IMR-90 (cell line): ENCODE results near the gene CCDC92. TPM values are rescaled to one million over a fixed set of nuclear protein-coding genes. Genes with fewer than 3 reads are reported as not detected.

Experiments used
- ATAC-seq: fragments of 200-7000 bp; cut with Tn5 transposase; 2 replicates; pipeline ENCODE4 v1.9.1; 2020; ENCODE audit warnings: low read depth, mild to moderate bottlenecking, moderate library complexity
- BruUV-seq: library from RNA; stranded (reverse); fragments of 400-500 nt; replicated peaks from 2 replicates; lab custom pipeline; 2021; lab: Mats Ljungman, UMichigan
- CTCF ChIA-PET: fragments of 300-600 bp; formaldehyde crosslinking; extraction: SDS; loops from one replicate; lab custom pipeline; 2021; ENCODE audit warnings: antibody characterized with exemption; lab: Yijun Ruan, JAX
- POLR2A ChIA-PET: fragments of 300-600 bp; sonication (Branson Sonifier 250); formaldehyde crosslinking; loops from one replicate; lab custom pipeline; 2022; ENCODE audit warnings: antibody characterized with exemption; ENCODE audit not compliant: unreplicated experiment; lab: Charles Lee
- DNase-seq: peaks from one replicate; pipeline ENCODE4 v3.0.0; 2013
- H2AFZ ChIP-seq: replicated peaks from 2 replicates; pipeline ENCODE3; 2013; ENCODE audit warnings: low read length, mild to moderate bottlenecking; ENCODE audit not compliant: poor library complexity
- H2AK5ac ChIP-seq: 2 replicates; pipeline ENCODE4 v1.6.1; 2013; ENCODE audit warnings: low read depth, low read length, inconsistent platforms
- H2AK9ac ChIP-seq: replicated peaks from 2 replicates; pipeline ENCODE3; 2013; ENCODE audit warnings: mild to moderate bottlenecking, low read depth, low read length, moderate library complexity; ENCODE audit not compliant: poor library complexity
- H2BK120ac ChIP-seq: 2 replicates; pipeline ENCODE4 v1.6.1; 2013; ENCODE audit warnings: low read depth, low read length, inconsistent platforms
- H2BK15ac ChIP-seq: 3 replicates; pipeline ENCODE4 v1.6.1; 2013; ENCODE audit warnings: low read depth, low read length, inconsistent platforms
- H2BK20ac ChIP-seq: 2 replicates; pipeline ENCODE4 v1.6.1; 2013; ENCODE audit warnings: low read depth, mild to moderate bottlenecking, inconsistent platforms, low read length, moderate library complexity
- H2BK5ac ChIP-seq: 2 replicates; pipeline ENCODE4 v1.6.1; 2013; ENCODE audit warnings: mild to moderate bottlenecking, low read depth, low read length, inconsistent platforms; ENCODE audit not compliant: poor library complexity, severe bottlenecking
- H3K14ac ChIP-seq: replicated peaks from 2 replicates; pipeline ENCODE4 v1.6.1; 2013; ENCODE audit warnings: low read depth, low read length, inconsistent platforms
- H3K18ac ChIP-seq: 2 replicates; pipeline ENCODE4 v1.6.1; 2013; ENCODE audit warnings: low read depth, low read length, control low read depth
- H3K23ac ChIP-seq: 2 replicates; pipeline ENCODE4 v1.6.1; 2013; ENCODE audit warnings: low read depth, low read length, inconsistent platforms
- H3K27ac ChIP-seq: 2 replicates; pipeline ENCODE4 v1.5.1; 2013; ENCODE audit warnings: mild to moderate bottlenecking, control low read depth, low read length; ENCODE audit not compliant: insufficient read depth
- H3K27me3 ChIP-seq: 2 replicates; pipeline ENCODE4 v1.6.1; 2013; ENCODE audit warnings: low read length; ENCODE audit not compliant: control insufficient read depth, insufficient read depth
- H3K36me3 ChIP-seq: 2 replicates; pipeline ENCODE4 v1.6.1; 2013; ENCODE audit warnings: low read length, mixed read lengths; ENCODE audit not compliant: control insufficient read depth, insufficient read depth
- H3K4ac ChIP-seq: 2 replicates; pipeline ENCODE4 v1.6.1; 2013; ENCODE audit warnings: low read depth, low read length, inconsistent platforms
- H3K4me1 ChIP-seq: 2 replicates; pipeline ENCODE4 v1.6.1; 2013; ENCODE audit warnings: low read length, mixed read lengths; ENCODE audit not compliant: control insufficient read depth, insufficient read depth
- H3K4me2 ChIP-seq: 2 replicates; pipeline ENCODE4 v1.6.1; 2013; ENCODE audit warnings: low read depth, mild to moderate bottlenecking, control low read depth, low read length, moderate library complexity
- H3K4me3 ChIP-seq: 2 replicates; pipeline ENCODE4 v1.5.1; 2013; ENCODE audit warnings: low read depth, mild to moderate bottlenecking, control low read depth, low read length, moderate library complexity; ENCODE audit not compliant: insufficient read depth
- H3K56ac ChIP-seq: 2 replicates; pipeline ENCODE4 v1.6.1; 2013; ENCODE audit warnings: low read length, inconsistent platforms; ENCODE audit not compliant: insufficient read depth; ENCODE audit errors: extremely low read depth
- H3K79me1 ChIP-seq, 2 experiments: 2 replicates each; pipeline ENCODE4 v1.6.1; 2013; ENCODE audit warnings: low read length in 2 of 2, inconsistent platforms in 1 of 2, low read depth in 1 of 2
- H3K9ac ChIP-seq: 2 replicates; pipeline ENCODE4 v1.6.1; 2013; ENCODE audit warnings: low read depth, low read length, control low read depth
- H3K9me1 ChIP-seq: 2 replicates; pipeline ENCODE4 v1.6.1; 2013; ENCODE audit warnings: low read length, inconsistent platforms; ENCODE audit not compliant: insufficient read depth
- H3K9me3 ChIP-seq: 2 replicates; pipeline ENCODE4 v1.6.1; 2013; ENCODE audit warnings: low read length; ENCODE audit not compliant: control insufficient read depth, insufficient read depth
- H4K20me1 ChIP-seq: 2 replicates; pipeline ENCODE4 v1.6.1; 2013; ENCODE audit warnings: low read length, inconsistent platforms; ENCODE audit not compliant: insufficient read depth
- H4K5ac ChIP-seq: 2 replicates; pipeline ENCODE4 v1.6.1; 2013; ENCODE audit warnings: mild to moderate bottlenecking, low read depth, low read length, control low read depth
- H4K8ac ChIP-seq, 2 experiments: 2 replicates each; pipeline ENCODE4 v1.6.1; 2013; ENCODE audit warnings: low read depth in 2 of 2, low read length in 2 of 2, control low read depth in 1 of 2, inconsistent platforms in 1 of 2
- H4K91ac ChIP-seq: 2 replicates; pipeline ENCODE4 v1.6.1; 2013; ENCODE audit warnings: low read depth, low read length, inconsistent platforms; ENCODE audit not compliant: insufficient read depth
- BHLHE40 ChIP-seq: fragments of 150-350 bp; IDR thresholded peaks from 2 replicates; pipeline ENCODE4 v1.6.1; 2016; ENCODE audit warnings: mild to moderate bottlenecking, low read depth, low read length
- CHD1 ChIP-seq: IDR thresholded peaks from 2 replicates; pipeline ENCODE4 v1.6.1; 2012; ENCODE audit warnings: low read depth, low read length, improper control_type of control experiment
- FOS ChIP-seq: fragments of 150-350 bp; IDR thresholded peaks from 2 replicates; pipeline ENCODE4 v1.6.1; 2016; ENCODE audit warnings: low read depth, low read length
- MAFK ChIP-seq: IDR thresholded peaks from 2 replicates; pipeline ENCODE4 v1.6.1; 2012; ENCODE audit warnings: low read depth, low read length, improper control_type of control experiment
- MAZ ChIP-seq: IDR thresholded peaks from 2 replicates; pipeline ENCODE4 v1.6.1; 2012; ENCODE audit warnings: low read depth, mild to moderate bottlenecking, low read length, improper control_type of control experiment, moderate library complexity, borderline replicate concordance
- MXI1 ChIP-seq: IDR thresholded peaks from 2 replicates; pipeline ENCODE4 v1.6.1; 2012; ENCODE audit warnings: low read depth, mild to moderate bottlenecking, low read length, moderate library complexity, borderline replicate concordance
- NFE2L2 ChIP-seq: fragments of 150-350 bp; IDR thresholded peaks from 2 replicates; pipeline ENCODE4 v1.6.1; 2016; ENCODE audit warnings: low read depth, mild to moderate bottlenecking, low read length
- POLR2A ChIP-seq: IDR thresholded peaks from 2 replicates; pipeline ENCODE4 v1.6.1; 2012; ENCODE audit warnings: mild to moderate bottlenecking, low read depth, low read length
- RAD21 ChIP-seq: IDR thresholded peaks from 2 replicates; pipeline ENCODE4 v1.6.1; 2012; ENCODE audit warnings: low read length, improper control_type of control experiment
- RCOR1 ChIP-seq: IDR thresholded peaks from 2 replicates; pipeline ENCODE4 v1.6.1; 2012; ENCODE audit warnings: mild to moderate bottlenecking, low read length, improper control_type of control experiment; ENCODE audit not compliant: insufficient replicate concordance
- RFX5 ChIP-seq: IDR thresholded peaks from 2 replicates; pipeline ENCODE4 v1.8.0; 2012; ENCODE audit warnings: low read depth, mild to moderate bottlenecking, low read length, moderate library complexity
- SMC3 ChIP-seq: fragments of 150-350 bp; IDR thresholded peaks from 2 replicates; pipeline ENCODE4 v1.6.1; 2016; ENCODE audit warnings: low read depth, mild to moderate bottlenecking, antibody characterized with exemption, low read length, moderate library complexity
- WGBS, 2 experiments: methylation state at CpG; one replicate each; pipeline versions ENCODE4 v1.1.5 to v1.1.7; 2013; ENCODE audit warnings: missing lambda C conversion rate in 2 of 2; ENCODE audit not compliant: insufficient read length in 1 of 2; ENCODE audit errors: extremely low coverage in 2 of 2; 5-methylcytosine and 5-hydroxymethylcytosine counted together
- dilution Hi-C: fragments of 300-500 bp; cut with HindIII; formaldehyde crosslinking; loops from one replicate; pipeline ENCODE4 v1.14.3; 2018; ENCODE audit warnings: low sequenced_read_pairs; ENCODE audit not compliant: unreplicated experiment
- in situ Hi-C: fragments of 300-500 bp; cut with MboI; formaldehyde crosslinking; loops from 3 replicates; pipeline ENCODE4 v1.14.3; 2019; ENCODE audit warnings: low sequenced_read_pairs, inconsistent platforms, mixed read lengths
- intact Hi-C: fragments of 100-400 bp; cut with micrococcal nuclease; formaldehyde crosslinking; loops from 2 replicates; pipeline ENCODE4 v1.10.0; 2022
- polyA plus RNA-seq, 3 experiments: library from polyadenylated mRNA; depleted of rRNA; stranded (reverse); fragments of >200 nt; gene quantifications; 2 replicates each; pipeline ENCODE4 v1.2.3, GENCODE V29; 2012; ENCODE audit warnings: low replicate concordance in 1 of 3
- total RNA-seq: library from RNA; depleted of rRNA; stranded (reverse); fragments of >200 nt; gene quantifications from 2 replicates; pipeline ENCODE4 v1.2.3, GENCODE V29; 2012
- TF ChIP-seq, protein P1 (sequence below): fragments of 150-350 bp; IDR thresholded peaks from 2 replicates; pipeline ENCODE4 v1.6.1; 2016; ENCODE audit warnings: low read depth, mild to moderate bottlenecking, low read length, moderate library complexity, borderline replicate concordance
- TF ChIP-seq, protein P2 (sequence below): fragments of 150-350 bp; IDR thresholded peaks from 2 replicates; pipeline ENCODE4 v1.6.1; 2017; ENCODE audit warnings: mild to moderate bottlenecking, antibody characterized with exemption, low read length, low read depth

The CCDC92 gene
- total and polyA plus RNA-seq, 2 of the 4 experiments (the other 2 are of a cell fraction), result 5.7 to 55.5 TPM

DNA sequence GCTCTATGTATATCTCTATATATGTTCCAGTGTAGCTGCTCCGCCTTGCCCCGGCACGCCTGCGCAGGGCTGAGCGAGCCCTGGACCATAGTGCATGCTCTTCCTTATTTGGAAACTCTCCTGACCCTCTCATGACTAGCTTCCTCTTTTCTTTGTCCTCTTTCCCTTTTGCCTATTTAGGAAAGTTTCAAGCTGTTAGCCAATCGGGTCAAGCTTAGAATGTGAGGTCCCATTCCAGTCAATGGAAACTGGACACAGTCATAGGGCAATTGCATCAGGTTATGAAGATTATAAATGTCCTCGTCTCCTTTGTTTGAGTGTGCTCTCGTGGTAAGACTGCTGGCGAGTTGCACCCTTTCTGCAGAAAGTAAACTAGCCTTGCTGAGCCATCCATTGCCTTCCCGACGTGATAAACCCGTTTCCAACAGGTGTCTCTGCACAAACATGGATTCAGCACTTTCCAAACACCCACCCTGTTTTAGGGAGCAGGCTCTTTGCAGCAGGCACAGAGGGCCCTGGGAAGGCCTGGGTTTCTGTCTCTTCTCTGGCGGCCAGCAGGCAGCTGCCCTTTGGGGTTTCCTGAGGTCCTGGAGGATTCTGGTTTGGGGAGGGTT is 30.9 kb downstream of the CCDC92 start (continued):
- TF ChIP-seq BHLHE40, result no peak

DNA sequence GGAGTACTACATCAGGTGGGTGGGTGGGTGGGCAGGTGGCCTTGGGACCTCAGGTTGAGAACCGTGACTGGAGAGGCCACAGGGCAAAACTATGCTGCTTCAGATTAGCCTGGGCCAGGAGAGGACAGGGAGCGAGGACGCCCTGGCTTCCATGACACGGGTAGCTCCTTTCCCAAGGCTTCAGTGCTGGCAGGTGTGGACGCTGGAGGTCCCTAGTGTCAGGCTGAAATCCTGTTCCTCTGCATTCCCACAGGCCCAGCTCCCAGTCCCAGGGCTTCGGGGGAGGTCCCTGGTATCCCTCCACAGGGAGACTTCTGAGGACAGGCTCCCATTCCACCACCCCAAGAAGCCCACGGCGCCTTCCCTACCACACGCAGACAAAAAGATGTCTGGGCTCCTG is 31.6 kb downstream of the CCDC92 start:
- in situ Hi-C loops, result no loop called here
- intact Hi-C loops, result no loop called here
- no peak overlapping the region for H4K5ac ChIP-seq
- H3K36me3 ChIP-seq, result peaks cover 58% of the 10 kb centered on the region
- no peak overlapping the region for H3K4me2 ChIP-seq
- no peak overlapping the region for H2BK120ac ChIP-seq
- H4K8ac ChIP-seq, result no peak overlapping the region
- DNase-seq (no peak), ATAC-seq (no peak)
- H3K23ac ChIP-seq, result no peak overlapping the region
- no TSS peak for BruUV-seq
- H4K91ac ChIP-seq, result no peak overlapping the region
- no peak overlapping the region for H3K4ac ChIP-seq
- H2AFZ ChIP-seq, result no peak overlapping the region
- H3K9ac ChIP-seq, result no peak overlapping the region
- ChIA-PET POLR2A (no interaction called here), CTCF (no interaction called here)
- H3K4me3 ChIP-seq, result no peak overlapping the region
- no peak overlapping the region for H2AK5ac ChIP-seq
- no peak overlapping the region for H2BK5ac ChIP-seq
- H2AK9ac ChIP-seq, result no peak overlapping the region
- peaks cover 18% of the 10 kb centered on the region; the same call in 1 of the 2 replicates for H3K9me1 ChIP-seq
- H3K9me3 ChIP-seq, result peaks cover 6% of the 10 kb centered on the region
- TF ChIP-seq SMC3, result no peak
- TF ChIP-seq NFE2L2, result no peak
- TF ChIP-seq CHD1, result no peak
- TF ChIP-seq, protein P1, sequence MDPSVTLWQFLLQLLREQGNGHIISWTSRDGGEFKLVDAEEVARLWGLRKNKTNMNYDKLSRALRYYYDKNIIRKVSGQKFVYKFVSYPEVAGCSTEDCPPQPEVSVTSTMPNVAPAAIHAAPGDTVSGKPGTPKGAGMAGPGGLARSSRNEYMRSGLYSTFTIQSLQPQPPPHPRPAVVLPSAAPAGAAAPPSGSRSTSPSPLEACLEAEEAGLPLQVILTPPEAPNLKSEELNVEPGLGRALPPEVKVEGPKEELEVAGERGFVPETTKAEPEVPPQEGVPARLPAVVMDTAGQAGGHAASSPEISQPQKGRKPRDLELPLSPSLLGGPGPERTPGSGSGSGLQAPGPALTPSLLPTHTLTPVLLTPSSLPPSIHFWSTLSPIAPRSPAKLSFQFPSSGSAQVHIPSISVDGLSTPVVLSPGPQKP, result no peak
- no peak for TF ChIP-seq MAZ
- no peak for TF ChIP-seq FOS
- TF ChIP-seq RCOR1, result no peak
- TF ChIP-seq BHLHE40, result no peak
- TF ChIP-seq RFX5, result no peak
- TF ChIP-seq, protein P2, sequence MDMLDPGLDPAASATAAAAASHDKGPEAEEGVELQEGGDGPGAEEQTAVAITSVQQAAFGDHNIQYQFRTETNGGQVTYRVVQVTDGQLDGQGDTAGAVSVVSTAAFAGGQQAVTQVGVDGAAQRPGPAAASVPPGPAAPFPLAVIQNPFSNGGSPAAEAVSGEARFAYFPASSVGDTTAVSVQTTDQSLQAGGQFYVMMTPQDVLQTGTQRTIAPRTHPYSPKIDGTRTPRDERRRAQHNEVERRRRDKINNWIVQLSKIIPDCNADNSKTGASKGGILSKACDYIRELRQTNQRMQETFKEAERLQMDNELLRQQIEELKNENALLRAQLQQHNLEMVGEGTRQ, result no peak
- TF ChIP-seq RAD21, result no peak
- no peak for TF ChIP-seq MXI1
- TF ChIP-seq POLR2A, result no peak
- no peak for TF ChIP-seq MAFK
- peaks cover 7% of the 10 kb centered on the region for H4K20me1 ChIP-seq
- no peak overlapping the region for H2BK15ac ChIP-seq
- no peak overlapping the region for H2BK20ac ChIP-seq
- peaks cover 6 to 38% of the 10 kb centered on the region in 2 experiments; a peak in 3 of 4 replicates for H3K79me1 ChIP-seq
- H3K56ac ChIP-seq, result no peak overlapping the region
- no peaks in the 10 kb centered on the region for H3K27me3 ChIP-seq
- H3K18ac ChIP-seq, result no peak overlapping the region
- no peak overlapping the region for H3K27ac ChIP-seq
- WGBS, 2 experiments, result 93% methylated on average over 3 of the region's 9 CpGs; no CpG with 5 or more reads in 1 of the 2 experiments
- no peak overlapping the region for H3K14ac ChIP-seq
- dilution Hi-C loops, result no loop called here
- peaks cover 16% of the 10 kb centered on the region for H3K4me1 ChIP-seq
